Mucosa of descending colon (tissue), 3 donors: ENCODE data around the gene CDKAL1. TPM values are rescaled to one million over a fixed set of nuclear protein-coding genes. Genes with fewer than 3 reads are reported as not detected.

Source experiments
- ATAC-seq: fragments of 200-7000 bp; cut with Tn5 transposase; one replicate; pipeline ENCODE4 v1.9.1; 2020; ENCODE audit warnings: mild to moderate bottlenecking, moderate library complexity
- DNase-seq, 3 donors: peaks; one replicate each; pipeline ENCODE4 v3.0.0-alpha.2; 2020
- H3K36me3 ChIP-seq: fragments of 200-600 bp; one replicate; pipeline ENCODE4 v1.8.0; 2021; ENCODE audit warnings: low read depth, mild to moderate bottlenecking
- H3K4me1 ChIP-seq: fragments of 200-600 bp; one replicate; pipeline ENCODE4 v1.8.0; 2021; ENCODE audit warnings: low read depth, mild to moderate bottlenecking
- H3K4me3 ChIP-seq: fragments of 200-600 bp; one replicate; pipeline ENCODE4 v1.8.0; 2021; ENCODE audit warnings: mild to moderate bottlenecking
- H3K9me3 ChIP-seq: fragments of 200-600 bp; one replicate; pipeline ENCODE4 v1.8.0; 2021; ENCODE audit warnings: mild to moderate bottlenecking
- CTCF ChIP-seq: fragments of 200-600 bp; IDR thresholded peaks from one replicate; pipeline ENCODE4 v1.8.0; 2022; ENCODE audit warnings: antibody characterized with exemption, mild to moderate bottlenecking
- intact Hi-C, 2 donors: fragments of 100-400 bp; cut with DNase I in 1 of 2; cut with micrococcal nuclease in 1 of 2; formaldehyde crosslinking; loops; one replicate each; pipeline versions ENCODE4 v1.11.0 to v1.11.1; 2022; cut with DNase I, micrococcal nuclease
- total RNA-seq, 3 donors: library from RNA; stranded (reverse); fragmentation: NEBNext Ultra II Directional in 2 of 3; extraction: Animal tissue kit (Norgen Biotek cat#: 25700) in 2 of 3; gene quantifications; one replicate each; pipeline versions ENCODE4 v1.2.1 to v1.2.4, GENCODE V29; 2021 to 2023
- donor health status: DM: no; HTN: no; CAD: no; lungs with moderate emphysema.
- donor health status: DM: no; HTN: no; CAD: no.
- donor health status: DM: no; HTN: yes; CAD: no.

CDKAL1 gene
- total RNA-seq, 3 donors from 2014 or later, result 13.4 to 15.5 (median 15.3) TPM

GRCh38 chr6:21204951-21205350 lies 670.7 kb downstream of the CDKAL1 start:
- no peak for ATAC-seq
- intact Hi-C loops, result no loop called here
- no peak for TF ChIP-seq CTCF

GRCh38 chr6:21208081-21208795 lies 674.0 kb downstream of the CDKAL1 start:
- ATAC-seq, result no peak
- no peaks in the 10 kb centered on the region for H3K36me3 ChIP-seq
- no peak for DNase-seq
- H3K4me3 ChIP-seq, result no peak overlapping the region
- TF ChIP-seq CTCF, result no peak
- H3K9me3 ChIP-seq, result no peaks in the 10 kb centered on the region
- H3K4me1 ChIP-seq, result no peaks in the 10 kb centered on the region
- intact Hi-C loops, result no loop called here

More at GRCh38 chr6:21204951-21205350, 670.7 kb downstream of the CDKAL1 start:
- Histone ChIP-seq H3K9me3 (no peaks in the 10 kb centered on the region), H3K36me3 (no peaks in the 10 kb centered on the region), H3K4me1 (no peaks in the 10 kb centered on the region), H3K4me3 (no peak overlapping the region)
- DNase-seq, result no peak

GRCh38 chr6:21208796-21209186 lies 674.5 kb downstream of the CDKAL1 start:
- DNase-seq (no peak), ATAC-seq (no peak)
- TF ChIP-seq CTCF, result no peak
- Histone ChIP-seq H3K36me3 (no peaks in the 10 kb centered on the region), H3K4me1 (no peaks in the 10 kb centered on the region), H3K9me3 (no peaks in the 10 kb centered on the region), H3K4me3 (no peak overlapping the region)
- intact Hi-C loops, result no loop called here

- Histone ChIP-seq H3K4me3 (no peak overlapping the region), H3K36me3 (no peaks in the 10 kb centered on the region), H3K9me3 (no peaks in the 10 kb centered on the region), H3K4me1 (no peaks in the 10 kb centered on the region)
- intact Hi-C loops, result no loop called here
- no peak for TF ChIP-seq CTCF
- DNase-seq (no peak), ATAC-seq (no peak)
These were observed 679.2 kb downstream of the CDKAL1 start for GRCh38 chr6:21213492-21213891.

GRCh38 chr6:21214738-21215448 lies 680.6 kb downstream of the CDKAL1 start:
- H3K36me3 ChIP-seq, result no peaks in the 10 kb centered on the region
- no peak for ATAC-seq
- no peak for DNase-seq
- H3K4me3 ChIP-seq, result no peak overlapping the region
- intact Hi-C loops, result no loop called here
- no peaks in the 10 kb centered on the region for H3K4me1 ChIP-seq
- no peaks in the 10 kb centered on the region for H3K9me3 ChIP-seq
- TF ChIP-seq CTCF, result no peak
